ENCODE data around the gene CCDC137. TPM values are rescaled to one million over a fixed set of nuclear protein-coding genes. Genes with fewer than 3 reads are reported as not detected.

The CCDC137 gene
- total and polyA plus RNA-seq, 2 of the 13 experiments (the other 11 are each of a cell fraction or from before 2014, with no cell fraction given): 14.6 to 39.1 TPM

DNA sequence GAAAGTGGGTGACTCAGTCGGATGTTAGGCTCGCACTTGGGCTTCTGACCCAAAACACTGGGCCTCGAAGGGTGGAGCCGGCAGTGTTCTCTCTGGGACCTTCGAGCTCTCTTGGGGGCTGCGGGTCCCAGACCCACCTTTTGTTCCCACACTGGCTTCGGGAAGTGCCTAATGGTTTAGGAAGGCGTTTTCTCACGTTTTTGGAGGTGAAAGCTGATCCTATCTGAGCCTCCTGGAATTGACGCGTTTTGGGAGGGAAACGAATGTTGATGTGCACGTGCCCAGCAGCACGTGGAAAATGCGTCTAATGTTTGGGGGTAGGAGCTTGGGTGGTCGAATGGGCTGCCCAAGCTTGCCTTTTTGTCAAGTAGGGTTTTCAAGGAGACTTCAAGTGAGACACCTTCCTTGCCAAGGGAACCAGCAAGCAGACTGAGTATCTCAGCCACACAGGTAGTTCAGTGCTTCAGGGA, 17.9 kb downstream of the CCDC137 start (continued):
- TF ChIP-seq ATF7 (IDR thresholded peaks at IDR 0.05): no peak
- TF ChIP-seq ATF7 (CRISPR knock-in tag; IDR thresholded peaks at IDR 0.05): no peak
- 0 out of 2 replicates have a peak, but pooled peaks have one; percentile 34 for TF ChIP-seq NFKBIZ (CRISPR knock-in tag; IDR thresholded peaks at IDR 0.05)
- TF ChIP-seq, protein P1, sequence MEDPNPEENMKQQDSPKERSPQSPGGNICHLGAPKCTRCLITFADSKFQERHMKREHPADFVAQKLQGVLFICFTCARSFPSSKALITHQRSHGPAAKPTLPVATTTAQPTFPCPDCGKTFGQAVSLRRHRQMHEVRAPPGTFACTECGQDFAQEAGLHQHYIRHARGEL (CRISPR knock-in tag; IDR thresholded peaks at IDR 0.05): no peak
- no peak for TF ChIP-seq ZNF746 (CRISPR knock-in tag; IDR thresholded peaks at IDR 0.05)
- TF ChIP-seq ZFYVE20 (CRISPR knock-in tag; IDR thresholded peaks at IDR 0.05; ENCODE audit: borderline replicate concordance, low read depth): 0 out of 2 replicates have a peak, but pooled peaks have one; percentile 10
- TF ChIP-seq, protein P2, sequence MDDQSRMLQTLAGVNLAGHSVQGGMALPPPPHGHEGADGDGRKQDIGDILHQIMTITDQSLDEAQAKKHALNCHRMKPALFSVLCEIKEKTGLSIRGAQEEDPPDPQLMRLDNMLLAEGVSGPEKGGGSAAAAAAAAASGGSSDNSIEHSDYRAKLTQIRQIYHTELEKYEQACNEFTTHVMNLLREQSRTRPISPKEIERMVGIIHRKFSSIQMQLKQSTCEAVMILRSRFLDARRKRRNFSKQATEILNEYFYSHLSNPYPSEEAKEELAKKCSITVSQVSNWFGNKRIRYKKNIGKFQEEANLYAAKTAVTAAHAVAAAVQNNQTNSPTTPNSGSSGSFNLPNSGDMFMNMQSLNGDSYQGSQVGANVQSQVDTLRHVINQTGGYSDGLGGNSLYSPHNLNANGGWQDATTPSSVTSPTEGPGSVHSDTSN (CRISPR knock-in tag; IDR thresholded peaks at IDR 0.05; ENCODE audit: borderline replicate concordance): no peak
- no peak for TF ChIP-seq KLF15 (CRISPR knock-in tag; IDR thresholded peaks at IDR 0.05; ENCODE audit: borderline replicate concordance)
- TF ChIP-seq, protein P3, sequence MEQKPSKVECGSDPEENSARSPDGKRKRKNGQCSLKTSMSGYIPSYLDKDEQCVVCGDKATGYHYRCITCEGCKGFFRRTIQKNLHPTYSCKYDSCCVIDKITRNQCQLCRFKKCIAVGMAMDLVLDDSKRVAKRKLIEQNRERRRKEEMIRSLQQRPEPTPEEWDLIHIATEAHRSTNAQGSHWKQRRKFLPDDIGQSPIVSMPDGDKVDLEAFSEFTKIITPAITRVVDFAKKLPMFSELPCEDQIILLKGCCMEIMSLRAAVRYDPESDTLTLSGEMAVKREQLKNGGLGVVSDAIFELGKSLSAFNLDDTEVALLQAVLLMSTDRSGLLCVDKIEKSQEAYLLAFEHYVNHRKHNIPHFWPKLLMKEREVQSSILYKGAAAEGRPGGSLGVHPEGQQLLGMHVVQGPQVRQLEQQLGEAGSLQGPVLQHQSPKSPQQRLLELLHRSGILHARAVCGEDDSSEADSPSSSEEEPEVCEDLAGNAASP (CRISPR knock-in tag; IDR thresholded peaks at IDR 0.05; ENCODE audit: borderline replicate concordance): no peak
- TF ChIP-seq, protein P4, sequence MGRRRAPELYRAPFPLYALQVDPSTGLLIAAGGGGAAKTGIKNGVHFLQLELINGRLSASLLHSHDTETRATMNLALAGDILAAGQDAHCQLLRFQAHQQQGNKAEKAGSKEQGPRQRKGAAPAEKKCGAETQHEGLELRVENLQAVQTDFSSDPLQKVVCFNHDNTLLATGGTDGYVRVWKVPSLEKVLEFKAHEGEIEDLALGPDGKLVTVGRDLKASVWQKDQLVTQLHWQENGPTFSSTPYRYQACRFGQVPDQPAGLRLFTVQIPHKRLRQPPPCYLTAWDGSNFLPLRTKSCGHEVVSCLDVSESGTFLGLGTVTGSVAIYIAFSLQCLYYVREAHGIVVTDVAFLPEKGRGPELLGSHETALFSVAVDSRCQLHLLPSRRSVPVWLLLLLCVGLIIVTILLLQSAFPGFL (CRISPR knock-in tag; IDR thresholded peaks at IDR 0.05): no peak
- TF ChIP-seq ZNF292 (CRISPR knock-in tag; IDR thresholded peaks at IDR 0.05; ENCODE audit: borderline replicate concordance, low read depth): no peak
- TF ChIP-seq, protein P5, sequence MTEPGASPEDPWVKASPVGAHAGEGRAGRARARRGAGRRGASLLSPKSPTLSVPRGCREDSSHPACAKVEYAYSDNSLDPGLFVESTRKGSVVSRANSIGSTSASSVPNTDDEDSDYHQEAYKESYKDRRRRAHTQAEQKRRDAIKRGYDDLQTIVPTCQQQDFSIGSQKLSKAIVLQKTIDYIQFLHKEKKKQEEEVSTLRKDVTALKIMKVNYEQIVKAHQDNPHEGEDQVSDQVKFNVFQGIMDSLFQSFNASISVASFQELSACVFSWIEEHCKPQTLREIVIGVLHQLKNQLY (CRISPR knock-in tag; IDR thresholded peaks at IDR 0.05): no peak
- TF ChIP-seq, protein P6, sequence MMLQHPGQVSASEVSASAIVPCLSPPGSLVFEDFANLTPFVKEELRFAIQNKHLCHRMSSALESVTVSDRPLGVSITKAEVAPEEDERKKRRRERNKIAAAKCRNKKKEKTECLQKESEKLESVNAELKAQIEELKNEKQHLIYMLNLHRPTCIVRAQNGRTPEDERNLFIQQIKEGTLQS (CRISPR knock-in tag; IDR thresholded peaks at IDR 0.05): no peak
- TF ChIP-seq, protein P7, sequence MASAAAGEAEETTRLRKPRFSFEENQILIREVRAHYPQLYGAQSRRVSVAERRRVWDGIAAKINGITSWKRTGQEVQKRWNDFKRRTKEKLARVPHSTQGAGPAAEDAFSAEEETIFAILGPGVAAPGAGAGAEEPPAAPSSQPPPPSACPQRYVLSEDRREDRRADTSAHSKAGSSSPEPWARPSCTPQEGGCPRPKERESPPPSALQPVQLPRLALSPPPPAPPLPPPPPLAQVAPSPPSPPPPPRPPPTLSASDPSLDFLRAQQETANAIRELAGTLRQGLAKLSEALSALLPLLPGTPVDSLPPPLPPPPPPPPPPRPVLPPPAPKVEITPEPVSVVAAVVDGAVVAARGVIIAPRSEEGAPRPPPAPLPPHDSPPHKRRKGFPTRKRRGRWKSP (CRISPR knock-in tag; IDR thresholded peaks at IDR 0.05): no peak
- TF ChIP-seq KDM5B (CRISPR knock-in tag; IDR thresholded peaks at IDR 0.05; ENCODE audit: borderline replicate concordance): no peak
- no peak for TF ChIP-seq FIP1L1 (IDR thresholded peaks at IDR 0.05; ENCODE audit: borderline replicate concordance, insufficient read depth, low read depth, low read length)
- no peak for TF ChIP-seq ZNF138 (CRISPR knock-in tag; IDR thresholded peaks at IDR 0.05; ENCODE audit: low read depth)
- TF ChIP-seq GLI4 (CRISPR knock-in tag; IDR thresholded peaks at IDR 0.05; ENCODE audit: borderline replicate concordance): no peak
- no peak; the same call in 1 of the 2 replicates for TF ChIP-seq GATAD1 (CRISPR knock-in tag; IDR thresholded peaks at IDR 0.05)
- TF ChIP-seq ZNF629 (CRISPR knock-in tag; conservative IDR thresholded peaks at IDR 0.05): no peak
- no peak for TF ChIP-seq ERF (CRISPR knock-in tag; IDR thresholded peaks at IDR 0.05)
- no peak for TF ChIP-seq ZNF878 (CRISPR knock-in tag; IDR thresholded peaks at IDR 0.05)
- TF ChIP-seq ZBTB7A (CRISPR knock-in tag; IDR thresholded peaks at IDR 0.05): no peak
- TF ChIP-seq ZFP37 (CRISPR knock-in tag; IDR thresholded peaks at IDR 0.05; ENCODE audit: borderline replicate concordance): no peak
